ENCODE results near the gene SP8. TPM values are rescaled to one million over a fixed set of nuclear protein-coding genes. Genes with fewer than 3 reads are reported as not detected.
"Not testable (repeated sequence)": the region's sequence is repeated elsewhere in the genome, so short reads cannot be mapped to it uniquely, and the experiment has no call there.

SP8 gene
- not detected in 2 replicates for polyA plus RNA-seq (2011; rRNA removed)
- not detected in 2 replicates for polyA minus RNA-seq (2011; rRNA and poly(A)+ RNA removed)

DNA sequence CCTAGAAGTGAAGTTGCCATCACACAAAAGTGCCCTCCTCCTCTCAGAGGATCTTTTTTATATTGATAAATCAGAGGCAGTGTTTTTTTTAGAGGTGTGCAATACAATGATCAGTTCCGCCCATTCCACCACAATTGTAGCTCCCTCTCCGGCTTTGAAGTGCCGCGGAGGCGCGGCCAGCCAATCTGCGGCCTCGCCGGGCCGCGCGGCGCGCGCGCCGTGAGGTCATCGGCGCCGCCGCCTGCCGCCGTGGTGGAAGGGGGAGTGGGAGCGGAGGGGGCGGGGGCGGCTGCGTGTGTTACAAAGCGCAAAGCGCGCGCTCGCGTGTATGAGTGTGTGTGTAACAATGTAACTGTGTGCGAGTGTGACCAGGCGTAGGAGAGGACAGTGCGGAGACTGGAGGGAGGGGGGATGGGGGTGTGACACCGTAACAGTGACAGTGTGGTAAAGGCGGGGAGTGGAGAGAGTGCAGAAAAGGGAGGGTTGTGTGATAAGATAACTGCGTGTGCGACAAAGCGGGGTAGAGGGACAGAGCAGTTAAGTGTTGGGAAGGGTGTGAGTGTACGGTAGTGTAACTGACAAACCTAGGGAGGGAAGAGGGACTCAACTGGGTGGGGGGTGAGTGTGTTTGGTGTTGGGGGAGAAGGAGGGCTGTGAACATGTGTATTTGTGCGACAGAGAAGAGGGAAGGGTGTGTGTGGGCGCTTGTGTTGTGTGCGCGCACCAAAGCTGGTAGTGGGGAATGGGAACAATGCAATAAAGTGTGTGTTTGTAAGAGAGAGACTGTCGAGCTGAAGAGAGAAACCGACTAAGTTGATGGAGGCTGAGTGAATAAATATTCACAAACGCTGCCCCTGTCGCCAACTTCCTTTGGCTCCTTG is at the start of gene SP8:
Gene SP8 (minus strand): TSS at position 108 of the 881 bp plus-strand sequence. CDS start 88 bp downstream, at position 20.
- Histone ChIP-seq H3K36me3 (ENCODE audit: control insufficient read depth, insufficient read depth, low read length) (no peaks in the 10 kb centered on the region), H3K4me3 (ENCODE audit: low read depth, low read length) (peak within 1 kb of the TSS; percentile 10; the same call in 1 of the 2 replicates), H3K27me3 (ENCODE audit: control insufficient read depth, insufficient read depth, low read length) (peaks cover 53% of the 10 kb centered on the region)
- TF ChIP-seq, protein P1, sequence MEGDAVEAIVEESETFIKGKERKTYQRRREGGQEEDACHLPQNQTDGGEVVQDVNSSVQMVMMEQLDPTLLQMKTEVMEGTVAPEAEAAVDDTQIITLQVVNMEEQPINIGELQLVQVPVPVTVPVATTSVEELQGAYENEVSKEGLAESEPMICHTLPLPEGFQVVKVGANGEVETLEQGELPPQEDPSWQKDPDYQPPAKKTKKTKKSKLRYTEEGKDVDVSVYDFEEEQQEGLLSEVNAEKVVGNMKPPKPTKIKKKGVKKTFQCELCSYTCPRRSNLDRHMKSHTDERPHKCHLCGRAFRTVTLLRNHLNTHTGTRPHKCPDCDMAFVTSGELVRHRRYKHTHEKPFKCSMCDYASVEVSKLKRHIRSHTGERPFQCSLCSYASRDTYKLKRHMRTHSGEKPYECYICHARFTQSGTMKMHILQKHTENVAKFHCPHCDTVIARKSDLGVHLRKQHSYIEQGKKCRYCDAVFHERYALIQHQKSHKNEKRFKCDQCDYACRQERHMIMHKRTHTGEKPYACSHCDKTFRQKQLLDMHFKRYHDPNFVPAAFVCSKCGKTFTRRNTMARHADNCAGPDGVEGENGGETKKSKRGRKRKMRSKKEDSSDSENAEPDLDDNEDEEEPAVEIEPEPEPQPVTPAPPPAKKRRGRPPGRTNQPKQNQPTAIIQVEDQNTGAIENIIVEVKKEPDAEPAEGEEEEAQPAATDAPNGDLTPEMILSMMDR (IDR thresholded peaks at IDR 0.05; ENCODE audit: insufficient read depth, low read depth, low read length): no peak
- CTCF ChIA-PET: no interaction called here
- POLR2A ChIA-PET: no interaction called here
- DNase-seq (ENCODE audit: low read depth): no peak

DNA sequence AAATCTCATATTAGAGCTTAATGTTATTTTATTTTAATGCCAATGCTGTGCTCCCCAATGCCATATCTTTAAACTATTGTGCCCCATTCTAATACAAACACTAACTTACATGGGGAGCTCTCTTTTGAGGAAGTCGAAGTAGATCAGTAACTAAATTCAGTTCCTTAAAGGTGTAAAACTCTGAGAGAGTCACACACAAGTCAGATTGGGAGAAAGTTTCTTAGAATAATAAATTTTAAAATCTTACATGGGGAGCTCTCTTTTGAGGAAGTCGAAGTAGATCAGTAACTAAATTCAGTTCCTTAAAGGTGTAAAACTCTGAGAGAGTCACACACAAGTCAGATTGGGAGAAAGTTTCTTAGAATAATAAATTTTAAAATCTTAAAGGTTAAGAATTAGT is 49.7 kb upstream of the SP8 start:
- CTCF ChIA-PET; POLR2A ChIA-PET; H3K4me3 ChIP-seq (ENCODE audit: low read depth, low read length); H3K27me3 ChIP-seq (ENCODE audit: control insufficient read depth, insufficient read depth, low read length); DNase-seq (ENCODE audit: low read depth); H3K36me3 ChIP-seq (ENCODE audit: control insufficient read depth, insufficient read depth, low read length): not testable (repeated sequence)

DNA sequence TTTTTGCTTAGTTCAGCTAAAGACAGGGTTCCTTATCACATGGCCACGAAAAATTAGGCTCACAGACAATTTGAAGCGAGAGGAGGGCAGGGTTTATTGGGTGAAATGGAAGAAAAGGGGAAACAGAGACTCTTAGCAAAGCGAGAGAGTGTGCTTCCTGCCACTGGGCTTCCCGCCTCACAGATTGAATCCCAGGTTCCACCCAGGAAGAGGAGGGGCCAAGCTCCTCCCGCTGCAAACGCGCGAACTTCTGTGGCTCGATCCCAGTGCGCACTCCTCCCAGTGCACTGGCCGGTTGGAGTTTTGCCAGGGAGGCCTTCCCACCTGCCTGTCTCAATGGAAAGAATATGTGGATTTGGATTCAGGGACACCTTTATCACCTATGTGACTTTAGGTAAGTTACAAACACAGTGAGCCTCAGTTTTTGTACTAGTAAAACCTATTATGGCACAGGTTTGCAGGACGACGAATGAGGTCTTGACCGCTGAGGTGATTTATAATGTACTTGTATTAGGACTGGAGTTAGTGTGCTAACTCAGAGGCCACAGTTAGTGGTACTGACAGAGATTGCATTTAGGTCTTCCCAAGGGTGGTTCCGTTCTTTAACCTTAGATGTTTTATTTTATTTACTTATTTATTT is 48.5 kb upstream of the SP8 start:
- TF ChIP-seq, protein P1 (IDR thresholded peaks at IDR 0.05; ENCODE audit: insufficient read depth, low read depth, low read length): no peak
- Histone ChIP-seq H3K36me3 (ENCODE audit: control insufficient read depth, insufficient read depth, low read length) (no peaks in the 10 kb centered on the region), H3K4me3 (ENCODE audit: low read depth, low read length) (no peak overlapping the region), H3K27me3 (ENCODE audit: control insufficient read depth, insufficient read depth, low read length) (no peaks in the 10 kb centered on the region)
- CTCF ChIA-PET: interaction anchor here (0.6 kb wide), 1 partner anchor 89 kb away, joined by 3 read pairs; no protein-coding TSS in a partner anchor
- POLR2A ChIA-PET: no interaction called here
- no peak for DNase-seq (ENCODE audit: low read depth)

DNA sequence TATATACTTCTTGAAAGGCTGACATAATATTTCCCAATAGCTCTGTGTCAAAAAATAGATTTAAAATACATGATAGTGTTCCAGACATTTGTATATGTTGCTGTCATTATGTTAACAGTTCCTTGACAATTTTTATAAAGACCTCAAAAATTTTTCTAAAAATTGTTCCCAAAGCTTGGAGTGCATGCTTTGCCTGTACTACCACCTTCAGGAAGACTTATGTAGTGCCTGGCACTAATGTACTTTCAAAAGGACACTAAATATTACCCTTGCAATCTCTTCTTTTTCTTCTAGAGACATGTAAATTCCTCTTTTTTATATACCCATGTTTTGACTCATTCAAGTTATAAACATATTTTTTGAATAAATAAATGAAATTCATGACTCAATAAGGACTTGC is 48.0 kb upstream of the SP8 start:
- TF ChIP-seq, protein P1 (IDR thresholded peaks at IDR 0.05; ENCODE audit: insufficient read depth, low read depth, low read length): no peak
- Histone ChIP-seq H3K36me3 (ENCODE audit: control insufficient read depth, insufficient read depth, low read length) (no peaks in the 10 kb centered on the region), H3K4me3 (ENCODE audit: low read depth, low read length) (no peak overlapping the region), H3K27me3 (ENCODE audit: control insufficient read depth, insufficient read depth, low read length) (no peaks in the 10 kb centered on the region)
- CTCF ChIA-PET: interaction anchor here (0.6 kb wide), 1 partner anchor 90 kb away, joined by 3 read pairs; no protein-coding TSS in a partner anchor
- POLR2A ChIA-PET: no interaction called here
- no peak for DNase-seq (ENCODE audit: low read depth)

DNA sequence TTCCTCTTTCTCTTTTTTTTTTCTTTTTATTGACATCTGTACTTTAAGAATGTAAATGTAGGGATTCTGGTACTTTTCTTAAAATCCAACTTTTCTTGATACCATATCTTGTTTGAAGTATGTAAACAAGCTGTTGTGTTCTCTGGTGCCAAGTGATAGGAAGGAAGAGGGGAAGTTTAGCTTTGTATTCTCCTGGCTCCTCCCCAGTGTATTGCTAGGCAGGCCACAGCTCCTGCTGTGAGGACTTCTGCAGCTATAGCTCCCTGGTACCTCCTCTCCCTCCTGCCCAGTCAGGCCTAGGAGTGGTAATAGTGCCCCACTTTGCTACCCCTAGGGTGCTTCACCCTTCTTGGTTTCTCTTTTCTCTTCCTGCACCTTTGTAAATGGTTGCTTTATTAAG is 45.3 kb upstream of the SP8 start:
- no peak overlapping the region for H3K4me3 ChIP-seq (ENCODE audit: low read depth, low read length)
- ChIA-PET POLR2A (no interaction called here), CTCF (interaction anchor here (0.8 kb wide), 1 partner anchor 9 kb away, joined by 3 read pairs; no protein-coding TSS in a partner anchor)
- H3K36me3 ChIP-seq (ENCODE audit: control insufficient read depth, insufficient read depth, low read length): no peaks in the 10 kb centered on the region
- TF ChIP-seq, protein P1 (IDR thresholded peaks at IDR 0.05; ENCODE audit: insufficient read depth, low read depth, low read length): no peak
- no peaks in the 10 kb centered on the region for H3K27me3 ChIP-seq (ENCODE audit: control insufficient read depth, insufficient read depth, low read length)
- DNase-seq (ENCODE audit: low read depth): no peak
